HEK293 (cell line): Measurements from ENCODE around the gene RPL35.

Experiments
- BCL11A ChIP-seq: fragments of 450-650 bp; formaldehyde crosslinking; IDR thresholded peaks from 2 replicates; pipeline ENCODE4 v1.5.1; 2016; ENCODE audit warnings: low read depth, missing biosample characterization, missing genetic modification characterization
- ZBTB8A ChIP-seq: fragments of 450-650 bp; formaldehyde crosslinking; IDR thresholded peaks from 2 replicates; pipeline ENCODE4 v1.5.1; 2016; ENCODE audit warnings: missing biosample characterization, missing genetic modification characterization

- no peak for TF ChIP-seq BCL11A (tag by site-specific recombination)
- no peak for TF ChIP-seq ZBTB8A (tag by site-specific recombination)
These were observed 31.2 kb downstream of the RPL35 start for GRCh38 chr9:124830593-124830992.
